Activated CD8-positive, alpha-beta memory T cell treated with anti-CD3 and anti-CD28 coated beads for 24 hours (primary cell): ENCODE results near the gene ZBTB47.

Source experiments
- DNase-seq: peaks from one replicate; pipeline ENCODE4 v3.0.0-alpha.2; 2020

Gene ZBTB47

DNA sequence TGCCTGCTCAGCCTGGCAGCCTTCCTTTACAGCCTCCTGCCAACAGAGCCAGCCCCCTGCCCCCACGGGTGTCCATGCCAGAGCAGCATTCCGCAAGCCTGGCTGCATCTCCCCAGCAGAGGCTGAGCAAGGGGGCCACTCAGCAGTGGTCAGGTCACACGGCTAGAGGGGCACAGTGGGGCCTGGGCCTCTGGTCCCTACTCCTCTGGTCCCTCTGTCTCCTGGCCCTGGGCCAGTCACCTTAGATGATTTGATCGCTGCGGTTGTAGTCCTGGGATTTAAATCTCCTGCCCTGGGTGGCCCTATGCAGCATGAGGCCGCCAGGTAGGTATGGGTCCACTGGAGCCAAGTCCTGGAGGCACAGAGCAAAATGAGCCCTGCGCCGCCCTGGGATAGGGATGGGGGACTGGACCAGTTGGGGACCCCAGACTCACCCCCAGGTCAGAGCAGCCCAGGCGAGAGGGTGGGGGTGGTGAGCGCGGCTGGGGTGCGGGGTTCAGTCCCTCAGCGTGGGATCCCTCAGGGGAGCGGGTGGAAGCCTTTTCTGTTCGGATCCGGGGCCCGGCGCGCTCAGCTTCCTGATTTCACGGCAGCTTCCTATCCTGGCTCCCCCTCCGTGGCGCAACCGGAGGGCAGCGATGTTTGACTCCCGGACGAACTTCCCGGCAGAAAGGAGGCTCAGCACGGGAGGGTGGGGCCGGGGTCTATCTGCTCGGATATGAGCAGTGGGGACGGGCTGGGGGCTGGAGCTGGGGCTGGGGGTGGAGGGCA lies at the start of gene ZBTB47:
Gene ZBTB47 (plus strand): TSS at position 138 of the 771 bp plus-strand sequence. CDS start 4,659 bp downstream, outside the sequence.
- DNase-seq = no peak

DNA sequence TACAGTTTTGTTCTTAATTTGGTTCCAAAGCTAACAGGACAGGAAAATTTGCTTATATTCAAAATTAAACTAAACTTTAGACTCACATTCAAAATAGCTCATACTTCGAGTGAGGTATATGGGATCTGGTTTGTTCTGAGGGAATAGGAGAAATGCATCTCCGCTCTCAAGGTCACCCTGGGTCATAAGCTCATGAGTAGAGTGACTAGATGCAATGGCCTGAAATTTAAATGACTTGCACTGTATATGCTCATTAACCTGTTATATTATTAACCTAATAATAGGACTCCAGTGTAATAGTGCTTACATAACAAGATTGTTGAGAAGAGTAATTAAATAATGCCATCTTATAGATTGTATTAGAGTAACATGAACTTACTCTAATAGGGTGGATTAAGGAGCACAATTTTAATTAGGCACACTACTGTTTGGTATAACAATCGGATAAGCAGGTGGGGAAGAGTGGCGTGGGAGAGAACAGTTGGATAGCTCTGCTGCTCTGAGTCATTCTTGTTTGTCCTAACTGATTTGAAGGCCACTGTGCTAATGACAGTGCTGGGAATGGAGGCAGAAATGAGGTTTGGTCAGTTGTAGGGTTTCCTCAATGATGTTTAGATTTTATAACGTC lies 47.8 kb upstream of the ZBTB47 start:
- no peak for DNase-seq

DNA sequence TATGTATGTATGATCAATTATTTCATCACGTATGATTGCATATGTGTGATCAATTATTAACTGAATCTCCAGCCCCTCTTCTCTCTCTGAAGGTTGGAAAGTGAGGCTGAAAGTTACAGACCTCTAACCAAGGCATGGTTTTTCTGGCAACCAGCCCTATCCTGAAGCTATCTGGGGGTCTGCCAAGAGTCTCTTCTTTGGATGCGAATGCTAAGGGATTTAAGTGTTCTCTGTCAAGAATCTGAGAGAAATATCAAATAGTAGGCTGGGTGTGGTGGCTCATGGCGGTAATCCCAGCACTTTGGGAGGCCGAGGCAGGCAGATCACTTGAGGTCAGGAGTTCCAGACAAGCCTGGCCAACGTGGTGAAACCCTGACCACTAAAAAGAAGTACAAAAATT lies 44.9 kb upstream of the ZBTB47 start:
- DNase-seq = no peak

DNA sequence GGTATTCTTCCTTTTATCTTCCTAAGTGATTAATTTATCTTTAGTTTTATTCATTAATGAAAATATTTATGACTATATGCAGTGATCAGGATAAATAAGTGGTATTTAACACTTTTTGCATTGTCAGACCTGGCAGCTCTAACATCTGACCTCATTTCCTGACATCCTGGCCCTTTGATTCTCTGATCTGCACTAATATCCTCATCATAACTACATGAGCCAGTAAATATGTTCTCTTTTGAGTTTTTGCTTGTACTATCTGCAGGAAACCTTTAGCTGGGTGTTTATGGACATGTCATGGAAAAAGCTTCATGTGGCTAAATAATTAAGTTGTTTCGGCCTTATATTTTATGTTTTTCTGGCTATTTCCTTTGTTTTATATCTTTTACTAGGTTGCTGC lies 42.5 kb upstream of the ZBTB47 start:
- DNase-seq = no peak

DNA sequence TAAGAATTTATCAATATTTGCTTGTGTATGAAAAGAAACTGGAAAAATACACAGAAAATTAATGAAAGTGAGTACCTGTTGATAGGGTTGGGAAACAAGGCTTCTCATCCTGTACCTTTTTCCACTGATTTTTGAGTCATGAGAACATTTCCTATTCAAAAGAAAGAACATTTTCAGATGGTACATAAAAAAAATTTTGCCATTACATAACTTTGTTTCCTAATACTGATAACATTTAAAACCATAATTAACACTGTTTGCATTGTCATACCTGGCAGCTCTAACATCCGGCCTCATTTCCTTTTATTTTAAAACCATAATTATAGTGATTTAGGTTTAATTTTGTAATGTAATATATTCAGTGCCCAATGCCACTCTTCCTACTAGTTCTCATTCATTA lies 41.3 kb upstream of the ZBTB47 start:
- no peak for DNase-seq

DNA sequence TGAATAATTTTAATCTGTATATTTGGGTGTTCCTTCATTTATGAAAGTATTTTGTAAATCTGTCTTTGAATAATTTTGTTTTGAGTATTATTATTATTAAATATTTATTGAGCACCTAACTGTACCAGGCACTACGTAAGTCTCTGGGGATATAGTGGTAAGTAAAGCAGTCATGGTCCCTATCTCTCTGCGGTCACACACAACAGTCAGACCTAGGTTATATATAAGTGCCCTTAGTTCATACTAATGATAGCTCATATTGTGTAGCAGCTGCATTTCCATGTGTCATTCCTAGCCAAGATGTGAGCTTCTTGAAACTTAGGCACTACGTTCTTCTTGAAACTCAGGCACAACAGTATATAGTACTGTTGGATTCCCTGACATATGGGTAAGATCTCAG lies 40.6 kb upstream of the ZBTB47 start:
- DNase-seq = no peak

DNA sequence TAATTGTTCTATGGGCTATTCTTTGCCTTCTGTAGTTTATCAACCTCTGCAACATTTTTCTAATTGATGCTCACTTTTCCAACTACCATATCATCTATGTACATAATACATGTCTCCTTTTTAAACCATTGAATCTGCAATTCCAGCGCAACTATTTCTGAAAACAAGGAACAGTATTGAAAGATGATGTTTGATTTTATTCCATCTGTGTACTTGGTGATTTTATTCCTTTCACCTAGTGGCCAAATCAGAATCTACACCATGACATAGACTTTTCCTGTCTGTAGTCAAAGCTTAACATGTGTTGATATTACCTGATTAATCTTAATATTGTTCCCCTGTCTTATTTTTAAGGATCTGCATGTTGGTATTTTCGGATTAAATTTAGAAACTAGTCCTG lies 40.0 kb upstream of the ZBTB47 start:
- no peak for DNase-seq

DNA sequence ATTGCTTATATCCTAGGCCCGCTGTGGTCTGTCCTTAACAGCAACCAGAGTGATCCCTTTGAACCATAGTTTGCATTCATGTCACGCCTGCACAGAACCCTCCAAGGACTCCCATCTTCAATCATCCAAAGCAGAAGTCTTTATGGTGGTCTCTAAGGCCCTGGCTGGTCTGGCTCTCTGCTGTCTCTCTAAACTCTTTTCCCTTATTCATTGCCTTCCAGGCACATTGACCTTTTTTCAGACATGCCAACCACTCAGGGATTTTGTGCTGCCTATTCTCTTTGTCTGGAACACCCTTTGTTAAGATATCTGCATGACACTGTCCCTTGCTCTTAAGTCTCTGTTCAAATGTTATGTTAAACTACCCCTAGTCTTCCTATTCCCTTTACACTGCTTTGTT lies 21.9 kb upstream of the ZBTB47 start:
- DNase-seq = no peak

DNA sequence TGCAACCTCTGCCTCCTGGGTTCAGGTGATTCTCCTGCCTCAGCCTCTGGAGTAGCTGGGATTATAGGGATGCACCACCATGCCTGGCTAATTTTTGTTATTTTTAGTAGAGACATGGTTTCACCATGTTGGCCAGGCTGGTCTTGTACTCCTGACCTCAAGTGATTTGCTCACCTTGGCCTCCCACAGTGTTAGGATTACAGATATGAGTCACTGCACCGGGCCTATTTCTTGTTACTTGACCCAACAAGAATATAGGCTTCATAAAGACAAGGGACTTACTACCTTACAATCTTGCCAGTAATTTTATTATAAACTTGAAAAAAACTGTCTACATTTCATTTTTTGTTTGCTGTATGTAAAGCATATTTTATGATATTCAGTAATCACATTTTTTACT lies 21.4 kb upstream of the ZBTB47 start:
- DNase-seq = no peak

DNA sequence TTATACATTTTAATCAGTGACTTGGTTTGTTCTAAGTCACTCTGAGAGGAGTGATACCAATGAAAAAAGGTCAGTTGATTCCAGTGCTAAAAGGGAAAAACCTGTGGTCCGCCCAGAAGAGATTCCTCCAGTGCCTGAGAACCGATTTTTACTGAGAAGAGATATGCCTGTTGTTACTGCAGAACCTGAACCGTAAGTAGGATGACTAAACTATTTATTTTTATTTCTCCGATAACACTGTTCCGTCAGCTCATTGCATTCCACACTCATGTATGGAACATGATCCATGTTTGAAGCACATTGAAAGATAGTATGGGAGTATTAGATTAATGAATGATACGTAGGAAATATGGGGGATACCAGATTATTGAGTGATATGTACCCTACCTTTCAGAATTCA lies 20.0 kb upstream of the ZBTB47 start:
- no peak for DNase-seq

DNA sequence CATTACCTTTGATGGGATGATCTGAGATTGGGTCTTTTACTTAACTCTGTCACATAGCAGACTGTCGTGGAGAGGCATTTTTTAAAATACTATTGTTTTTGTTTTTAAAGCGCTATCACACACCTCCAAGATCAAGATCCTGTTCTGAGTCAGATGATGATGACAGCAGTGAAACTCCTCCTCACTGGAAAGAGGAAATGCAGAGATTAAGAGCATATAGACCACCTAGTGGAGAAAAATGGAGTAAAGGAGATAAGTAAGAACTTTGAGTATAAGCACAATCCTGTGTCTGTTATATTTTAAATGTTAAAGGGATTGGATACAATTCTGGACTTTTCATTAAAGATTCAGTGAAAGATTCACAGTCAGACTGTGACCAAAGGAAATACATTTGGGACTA lies 18.4 kb upstream of the ZBTB47 start:
- DNase-seq = no peak

DNA sequence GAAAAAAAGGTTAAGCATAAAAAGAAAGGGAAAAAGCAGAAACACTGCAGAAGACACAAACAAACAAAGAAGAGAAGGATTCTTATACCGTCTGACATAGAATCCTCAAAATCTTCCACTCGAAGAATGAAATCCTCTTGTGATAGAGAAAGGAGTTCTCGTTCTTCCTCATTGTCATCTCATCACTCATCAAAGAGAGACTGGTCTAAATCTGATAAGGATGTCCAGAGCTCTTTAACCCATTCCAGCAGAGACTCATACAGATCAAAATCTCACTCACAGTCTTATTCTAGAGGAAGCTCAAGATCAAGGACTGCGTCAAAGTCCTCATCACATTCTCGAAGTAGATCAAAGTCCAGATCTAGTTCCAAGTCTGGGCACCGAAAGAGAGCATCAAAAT lies 16.5 kb upstream of the ZBTB47 start:
- DNase-seq = no peak

DNA sequence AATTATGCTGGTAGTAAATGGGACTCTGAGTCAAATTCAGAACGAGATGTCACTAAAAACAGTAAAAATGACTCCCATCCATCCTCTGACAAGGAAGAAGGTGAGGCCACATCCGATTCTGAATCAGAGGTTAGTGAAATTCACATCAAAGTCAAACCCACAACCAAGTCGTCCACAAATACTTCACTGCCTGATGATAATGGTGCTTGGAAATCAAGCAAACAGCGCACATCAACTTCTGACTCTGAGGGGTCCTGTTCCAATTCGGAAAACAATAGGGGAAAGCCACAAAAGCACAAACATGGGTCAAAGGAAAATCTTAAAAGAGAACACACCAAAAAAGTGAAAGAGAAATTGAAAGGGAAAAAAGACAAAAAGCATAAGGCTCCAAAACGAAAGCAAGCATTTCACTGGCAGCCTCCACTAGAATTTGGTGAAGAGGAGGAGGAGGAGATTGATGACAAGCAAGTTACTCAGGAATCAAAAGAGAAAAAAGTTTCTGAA lies 15.1 kb upstream of the ZBTB47 start:
- DNase-seq = no peak

DNA sequence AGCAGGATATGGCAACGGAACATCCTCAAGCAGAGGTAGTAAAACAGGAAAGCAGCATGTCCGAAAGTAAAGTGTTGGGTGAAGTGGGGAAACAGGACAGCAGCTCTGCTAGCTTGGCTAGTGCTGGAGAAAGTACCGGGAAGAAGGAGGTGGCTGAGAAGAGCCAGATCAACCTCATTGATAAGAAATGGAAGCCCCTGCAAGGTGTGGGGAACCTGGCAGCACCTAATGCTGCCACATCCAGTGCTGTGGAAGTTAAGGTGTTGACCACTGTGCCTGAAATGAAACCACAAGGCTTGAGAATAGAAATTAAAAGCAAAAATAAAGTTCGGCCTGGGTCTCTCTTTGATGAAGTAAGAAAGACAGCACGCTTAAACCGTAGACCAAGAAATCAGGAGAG lies 14.3 kb upstream of the ZBTB47 start:
- DNase-seq = no peak

DNA sequence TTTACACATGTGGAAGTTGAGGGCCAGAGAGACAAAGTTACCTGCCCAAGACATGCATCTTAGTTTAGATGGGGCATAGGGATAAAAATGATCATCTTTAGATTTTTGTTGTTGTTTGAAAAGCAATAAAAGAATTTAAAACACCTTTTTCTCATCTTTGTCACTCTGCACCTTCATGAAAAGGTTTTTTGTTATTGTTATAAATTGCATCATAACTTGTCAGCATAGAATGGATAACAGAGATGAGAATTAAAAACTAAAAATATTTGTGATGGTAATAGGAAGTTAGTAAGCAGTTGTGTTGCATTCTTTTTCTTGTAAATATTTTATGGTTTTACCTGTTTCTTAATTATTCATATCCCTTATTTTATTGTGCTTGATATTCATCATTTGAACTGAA lies 13.4 kb upstream of the ZBTB47 start:
- no peak for DNase-seq

DNA sequence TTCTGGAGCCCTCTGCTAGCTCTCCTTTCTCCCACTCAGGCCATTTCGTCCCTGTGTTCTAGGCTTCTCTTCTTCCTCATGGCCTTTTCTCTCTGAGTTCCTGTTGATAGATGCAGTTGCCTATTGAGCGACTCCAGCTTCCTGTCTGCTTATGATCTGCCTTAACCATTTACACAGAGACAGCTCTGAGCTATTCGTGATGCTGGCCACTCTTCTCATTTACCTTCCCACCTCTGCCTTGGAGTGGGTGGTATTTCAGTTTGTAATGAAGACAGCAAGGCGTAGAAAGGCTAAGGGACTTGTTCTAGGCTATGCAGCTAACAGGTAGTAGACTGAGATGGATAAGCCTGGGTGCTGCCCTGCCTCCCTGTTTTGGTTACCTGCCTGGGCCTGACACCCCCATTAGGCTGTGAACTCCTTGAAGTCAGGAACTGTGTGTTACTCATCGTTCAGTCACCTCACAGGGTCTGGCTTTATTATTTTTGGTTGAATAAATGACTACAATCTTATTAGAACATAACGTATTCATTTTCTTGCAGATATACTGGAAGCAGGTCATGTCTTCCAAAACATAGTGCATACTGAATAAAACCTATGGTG lies 12.6 kb upstream of the ZBTB47 start:
- DNase-seq = no peak

DNA sequence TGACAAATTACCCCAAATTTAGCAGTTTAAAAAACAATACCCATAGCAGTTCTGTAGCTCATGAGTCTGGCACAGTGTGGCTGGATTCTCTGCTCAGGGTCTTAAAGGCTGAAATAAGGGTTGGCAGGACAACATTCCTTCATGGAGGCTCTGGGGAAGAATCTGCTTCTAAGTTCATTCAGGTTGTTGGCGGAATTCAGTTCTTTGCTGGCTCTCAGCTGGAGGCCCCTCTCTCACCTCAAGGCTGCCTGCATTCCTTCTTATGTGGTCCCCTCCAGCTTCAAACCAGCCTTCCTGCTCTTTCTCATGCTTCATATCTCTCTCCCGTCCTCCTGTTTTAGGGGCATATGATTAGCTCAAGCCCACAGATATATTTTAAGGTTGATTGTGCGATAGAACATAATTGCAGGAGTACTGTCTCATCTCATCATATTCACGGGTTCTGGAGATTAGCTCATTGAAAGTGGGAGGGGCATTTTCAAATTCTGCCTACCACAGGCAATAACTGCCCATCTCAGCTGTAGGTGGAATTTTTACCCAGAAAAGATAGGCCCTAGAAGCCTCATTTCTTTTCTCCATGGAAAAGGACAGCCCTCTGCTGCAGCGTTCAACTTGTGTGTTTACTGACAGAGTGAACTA lies 5.6 kb upstream of the ZBTB47 start:
- DNase-seq = no peak

DNA sequence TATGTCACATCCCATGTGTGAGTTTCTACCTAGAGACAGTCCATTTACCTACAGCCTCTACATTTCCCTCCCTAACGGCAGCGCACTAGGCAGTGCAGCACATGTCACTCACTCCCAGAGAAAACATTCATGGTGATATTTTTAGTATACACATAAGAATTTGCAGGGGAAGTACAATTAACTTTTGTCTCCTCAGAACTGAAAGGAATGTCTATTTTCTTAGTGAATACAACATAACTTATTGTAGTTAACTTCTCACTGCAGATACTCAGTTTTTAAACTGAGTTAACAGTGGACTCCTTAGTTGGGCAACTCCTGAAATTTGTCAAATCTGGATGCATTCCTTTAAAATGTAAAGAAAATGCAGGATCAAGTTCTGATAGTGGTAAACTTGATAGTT lies 4.5 kb upstream of the ZBTB47 start:
- no peak for DNase-seq

DNA sequence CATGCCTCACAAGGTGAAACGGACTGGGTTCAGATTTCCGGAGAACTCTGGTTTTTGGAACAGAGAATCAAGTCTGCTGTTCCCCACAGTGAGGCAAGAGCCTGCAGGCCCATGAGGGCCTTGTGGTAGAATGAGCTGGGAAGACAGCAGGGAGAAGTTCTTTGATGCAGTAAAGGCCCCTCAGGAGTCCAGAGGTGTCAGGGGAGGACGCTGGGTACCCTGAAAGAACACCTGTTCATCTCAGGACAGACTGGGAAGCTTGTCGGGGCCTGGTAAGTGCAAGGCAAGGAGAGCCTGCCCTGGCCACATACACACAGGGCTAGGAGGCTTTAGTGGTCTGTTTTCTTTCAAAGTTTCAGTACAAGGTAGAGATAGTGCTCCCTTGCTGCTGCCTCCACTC lies 3.7 kb upstream of the ZBTB47 start:
- DNase-seq = no peak

DNA sequence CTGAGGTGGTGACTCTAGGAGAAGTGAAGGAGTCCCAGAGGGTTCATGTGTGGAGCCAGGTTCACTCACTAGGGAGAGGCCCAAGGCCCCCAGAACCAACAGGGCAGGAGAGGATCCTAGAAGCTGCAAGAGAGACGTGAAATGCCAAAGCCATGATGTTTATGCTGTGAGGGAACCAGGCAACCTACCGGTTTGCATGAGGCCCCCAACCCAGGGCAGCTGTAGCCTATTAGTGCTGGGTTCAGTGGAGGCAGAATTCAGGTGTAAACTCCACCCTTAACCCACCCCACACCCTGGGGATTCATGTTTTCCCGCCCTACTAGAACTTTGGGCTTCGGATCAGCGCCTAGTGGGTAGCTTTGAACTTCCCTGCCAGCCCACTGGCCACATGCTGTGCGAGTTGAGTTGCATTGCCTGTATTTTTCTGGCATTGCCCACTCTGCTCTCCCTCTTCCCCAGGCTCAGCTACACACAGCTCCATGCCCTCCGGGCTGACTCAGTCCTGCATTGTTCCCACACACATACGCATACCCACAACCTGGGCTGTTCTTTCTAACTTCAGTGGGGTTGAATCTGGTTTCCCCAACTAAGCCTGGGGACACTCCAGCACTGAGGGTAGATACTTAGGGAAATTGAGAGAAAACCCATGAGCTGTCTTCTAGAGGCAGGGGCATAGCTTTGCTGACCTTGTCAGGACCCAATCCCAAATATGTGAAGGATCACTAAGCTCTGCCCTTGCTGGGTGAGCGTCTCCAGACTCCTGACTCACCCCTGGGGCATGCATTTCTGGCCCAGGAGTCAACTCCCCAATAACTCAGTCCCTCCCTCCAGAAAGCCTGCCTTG lies 2.0 kb upstream of the ZBTB47 start:
- no peak for DNase-seq

DNA sequence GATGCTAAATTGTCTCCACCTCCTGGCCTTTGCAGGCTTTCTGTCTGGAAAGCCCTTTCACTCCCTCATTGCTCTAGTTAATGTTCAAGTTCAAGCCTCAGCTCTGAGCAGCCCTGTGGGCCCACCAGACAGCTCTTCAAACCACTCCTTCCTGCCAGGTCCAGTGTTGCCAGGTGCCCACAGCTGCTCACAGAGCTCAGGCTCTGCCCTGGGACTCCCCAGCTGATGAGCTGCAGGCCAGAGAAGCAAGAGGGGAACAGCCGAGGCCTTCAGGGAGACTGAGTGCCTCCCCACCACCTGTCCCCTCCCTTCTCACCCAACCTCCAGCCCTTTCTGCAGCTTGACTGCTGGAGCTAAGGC lies 1.3 kb upstream of the ZBTB47 start:
- DNase-seq = no peak

DNA sequence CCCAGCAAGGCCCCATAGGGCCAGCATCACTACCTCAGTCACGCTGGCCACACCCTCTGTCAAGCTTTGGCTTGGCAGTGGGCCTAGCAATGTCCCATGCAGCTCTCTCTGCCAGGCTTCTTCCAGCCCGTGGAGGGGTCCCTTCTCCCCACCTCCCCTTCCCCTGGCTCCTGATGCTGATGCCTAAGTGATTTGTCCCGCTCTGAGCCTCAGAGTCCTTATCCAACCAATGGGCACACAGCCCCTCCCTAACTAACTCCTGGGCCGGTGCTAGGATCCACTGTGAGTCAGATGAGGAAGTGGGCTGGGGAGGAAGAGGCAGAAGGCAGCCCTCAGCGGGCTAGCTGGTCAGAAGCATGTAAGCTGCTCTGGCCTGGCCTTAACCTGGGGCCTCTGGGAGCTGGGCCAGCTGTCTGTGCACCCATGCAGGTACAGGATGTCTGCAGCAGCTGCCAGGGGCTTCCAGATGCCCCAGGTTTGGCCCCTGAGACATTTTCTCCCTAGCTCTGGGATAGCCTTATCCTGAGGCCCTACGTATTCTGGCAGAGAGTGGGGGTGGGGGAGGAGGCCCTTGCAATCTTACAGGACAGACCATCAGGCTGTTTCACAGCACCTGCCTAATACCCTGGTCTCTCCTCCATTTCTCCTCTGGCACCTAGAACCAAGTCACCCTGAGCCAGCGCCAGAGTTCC lies 740 bp upstream of the ZBTB47 start:
- DNase-seq = no peak

DNA sequence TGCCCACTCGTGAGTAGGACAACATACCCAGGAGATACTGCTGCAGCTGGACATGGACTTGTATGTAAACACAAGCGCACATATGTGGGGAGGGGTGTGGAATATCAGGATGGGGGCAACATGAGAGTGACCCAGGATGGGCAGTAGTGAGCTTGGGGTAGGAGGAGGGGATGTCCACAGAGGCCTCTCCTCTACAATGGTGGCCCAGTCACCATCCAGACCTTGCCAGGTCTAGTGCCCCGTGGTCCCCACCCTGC lies 266 bp upstream of the ZBTB47 start:
- no peak for DNase-seq
